Measurements from ENCODE around the gene ATP10A. TPM values are rescaled to one million over a fixed set of nuclear protein-coding genes. Genes with fewer than 3 reads are reported as not detected.

ATP10A gene
- total and polyA plus RNA-seq, 2 of the 8 experiments (the other 6 are each of a cell fraction or from before 2014, with no cell fraction given) = 2.0 to 2.8 TPM

DNA sequence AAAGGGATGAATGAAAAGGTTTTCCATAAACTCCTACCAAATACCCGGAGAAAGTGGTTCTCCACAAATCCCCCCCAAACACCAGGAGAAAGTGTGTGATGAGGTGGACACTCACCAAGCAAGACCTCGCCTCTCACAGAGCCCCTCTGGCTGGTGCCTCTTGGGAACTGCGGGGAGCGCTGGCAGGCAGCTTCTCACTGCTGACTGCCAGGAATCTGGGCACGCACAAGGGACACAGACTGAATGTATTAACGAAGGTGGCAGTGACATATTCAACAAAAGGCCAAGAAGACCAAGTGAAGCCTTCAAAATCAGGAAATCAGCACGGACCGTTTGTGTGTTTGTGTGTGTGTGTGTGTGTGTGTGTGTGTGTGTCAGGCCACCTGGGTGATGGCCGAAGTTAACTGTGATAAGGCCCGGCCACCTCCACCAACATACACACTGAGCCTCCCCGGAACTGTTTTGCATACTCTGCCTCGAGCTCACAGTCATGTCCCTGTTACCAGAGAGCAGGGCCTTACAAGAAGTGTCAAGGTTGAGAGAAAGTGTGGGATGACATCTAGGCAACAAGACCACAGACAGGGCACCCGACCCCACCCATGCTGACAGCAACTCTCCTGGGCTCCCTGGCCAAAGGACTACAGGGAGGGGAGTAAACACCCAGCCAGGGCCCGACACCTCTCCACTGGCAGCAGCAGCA lies 18.0 kb downstream of the ATP10A start (continued):
- no peak for TF ChIP-seq KDM1A (IDR thresholded peaks at IDR 0.05; ENCODE audit: borderline replicate concordance, low read length)
- TF ChIP-seq SRF (IDR thresholded peaks at IDR 0.05; ENCODE audit: low read depth, low read length) = no peak
- TF ChIP-seq, protein P1, sequence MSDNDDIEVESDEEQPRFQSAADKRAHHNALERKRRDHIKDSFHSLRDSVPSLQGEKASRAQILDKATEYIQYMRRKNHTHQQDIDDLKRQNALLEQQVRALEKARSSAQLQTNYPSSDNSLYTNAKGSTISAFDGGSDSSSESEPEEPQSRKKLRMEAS (IDR thresholded peaks at IDR 0.05) = no peak
- TF ChIP-seq SIN3A (conservative IDR thresholded peaks at IDR 0.05 in 1 of 2, IDR thresholded peaks at IDR 0.05 in 1 of 2; ENCODE audit: low read depth in 1 of 2, low read length in 2 of 2) = no peak
- TF ChIP-seq ASH2L (IDR thresholded peaks at IDR 0.05; ENCODE audit: low read length) = no peak
- TF ChIP-seq CBX5 (IDR thresholded peaks at IDR 0.05; ENCODE audit: low read depth, low read length) = no peak
- no peak for TF ChIP-seq BACH1 (IDR thresholded peaks at IDR 0.05; ENCODE audit: low read length)
- no peak for TF ChIP-seq JUND (IDR thresholded peaks at IDR 0.05; ENCODE audit: low read length)
- no peak for TF ChIP-seq BCL11A (IDR thresholded peaks at IDR 0.05; ENCODE audit: low read depth in 2 of 2, low read length in 2 of 2)
- no peak for TF ChIP-seq POLR2AphosphoS5 (IDR thresholded peaks at IDR 0.05; ENCODE audit: low read depth, low read length)

Measured in H1 (cell line).